ENCODE measurements around the gene IL27RA. TPM values are rescaled to one million over a fixed set of nuclear protein-coding genes. Genes with fewer than 3 reads are reported as not detected.

Gene IL27RA
- total RNA-seq, 4 donors from 2014 or later, result 0.85 to 7.4 (median 2.0) TPM

GRCh38 chr19:13990085-13990484 is 41.5 kb upstream of the IL27RA start:
- H3K4me1 ChIP-seq, result peaks cover 0 to 32% (median 21%) of the 10 kb centered on the region in 4 donors
- H3K27me3 ChIP-seq, result no peaks in the 10 kb centered on the region
- DNase-seq, result no peak
- H3K9me3 ChIP-seq, result no peaks in the 10 kb centered on the region
- TF ChIP-seq POLR2A (IDR thresholded peaks at IDR 0.05), result no peak
- TF ChIP-seq CTCF (IDR thresholded peaks at IDR 0.05), result no peak
- no peak overlapping the region for H3K27ac ChIP-seq
- H3K4me3 ChIP-seq, result no peak overlapping the region
- peaks cover 0 to 33% (median 0%) of the 10 kb centered on the region in 3 donors for H3K36me3 ChIP-seq

DNA sequence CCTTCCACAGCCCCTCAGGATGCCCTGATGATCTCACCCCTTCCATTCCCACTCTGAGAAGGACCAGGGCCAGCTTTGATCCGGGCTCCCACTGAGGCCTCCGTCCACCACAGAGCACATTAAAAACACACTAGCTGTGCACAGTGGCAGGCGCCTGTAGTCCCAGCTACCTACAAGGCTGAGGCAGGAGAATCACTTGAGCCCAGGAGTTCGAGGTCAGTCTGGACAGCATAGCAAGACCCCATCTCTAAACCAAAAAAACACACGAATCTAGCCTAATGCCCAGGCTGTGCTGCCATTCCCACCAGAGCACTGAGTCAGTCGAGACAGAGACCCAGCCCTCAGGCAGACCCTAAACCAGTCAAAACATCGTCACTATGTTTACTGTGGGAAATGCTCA is 39.5 kb upstream of the IL27RA start:
- Histone ChIP-seq H3K27ac (no peak overlapping the region), H3K9me3 (no peaks in the 10 kb centered on the region), H3K4me1 (peaks cover 0 to 14% (median 9%) of the 10 kb centered on the region in 4 donors), H3K36me3 (peaks cover 0 to 35% (median 0%) of the 10 kb centered on the region in 3 donors), H3K4me3 (no peak overlapping the region), H3K27me3 (no peaks in the 10 kb centered on the region)
- DNase-seq, result no peak
- TF ChIP-seq POLR2A (IDR thresholded peaks at IDR 0.05) (no peak), CTCF (IDR thresholded peaks at IDR 0.05) (no peak)

DNA sequence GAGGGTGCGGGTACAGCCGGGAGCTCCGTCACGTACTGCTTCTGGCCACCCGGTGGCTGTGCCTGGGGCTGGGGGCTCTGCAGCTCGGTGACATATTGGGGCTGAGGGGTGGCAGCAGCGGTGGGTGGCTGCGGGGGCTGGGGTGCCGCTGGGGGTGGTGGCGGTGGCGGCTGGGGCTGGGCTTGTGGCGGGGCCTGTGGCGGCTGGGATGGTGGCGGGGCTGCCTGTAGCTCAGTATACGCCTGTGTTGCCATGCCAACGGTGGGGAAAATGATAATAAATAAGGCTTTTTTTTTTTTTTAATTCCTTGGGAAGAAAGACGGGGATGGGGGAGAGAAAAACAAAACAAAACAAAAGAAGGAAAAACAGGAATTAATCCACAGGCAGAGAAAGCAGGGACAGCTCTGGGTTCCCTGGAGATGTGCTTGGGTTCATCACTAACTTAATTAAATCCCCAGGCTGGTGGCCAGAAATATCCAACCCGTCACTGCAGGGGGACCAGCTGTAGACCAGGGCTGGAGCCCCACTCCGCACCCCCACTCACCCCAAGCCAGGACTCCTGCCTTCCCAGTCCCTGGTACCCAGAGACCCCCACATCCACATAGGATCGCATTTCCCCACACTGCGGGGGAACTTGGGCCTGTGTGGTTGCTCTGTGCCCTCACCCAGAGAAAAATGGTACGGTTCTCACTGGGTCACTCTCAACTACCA is 37.8 kb upstream of the IL27RA start:
- Histone ChIP-seq H3K27ac (no peak overlapping the region), H3K4me3 (no peak overlapping the region), H3K4me1 (no peaks in the 10 kb centered on the region), H3K36me3 (peaks cover 0 to 42% (median 0%) of the 10 kb centered on the region in 3 donors), H3K27me3 (no peaks in the 10 kb centered on the region), H3K9me3 (no peaks in the 10 kb centered on the region)
- TF ChIP-seq CTCF (IDR thresholded peaks at IDR 0.05) (no peak), POLR2A (IDR thresholded peaks at IDR 0.05) (no peak)
- no peak for DNase-seq

- H3K27ac ChIP-seq, result no peak overlapping the region
- H3K9me3 ChIP-seq, result no peaks in the 10 kb centered on the region
- H3K36me3 ChIP-seq, result peaks cover 0 to 42% (median 0%) of the 10 kb centered on the region in 3 donors
- no peaks in the 10 kb centered on the region for H3K27me3 ChIP-seq
- no peaks in the 10 kb centered on the region for H3K4me1 ChIP-seq
- no peak for TF ChIP-seq CTCF (IDR thresholded peaks at IDR 0.05)
- no peak for TF ChIP-seq POLR2A (IDR thresholded peaks at IDR 0.05)
- H3K4me3 ChIP-seq, result no peak overlapping the region
- no peak for DNase-seq
Observed at GRCh38 chr19:13995017-13995728, 36.4 kb upstream of the IL27RA start.

GRCh38 chr19:13995878-13996765 is 35.4 kb upstream of the IL27RA start:
- Histone ChIP-seq H3K4me1 (peaks cover 0 to 7% (median 2%) of the 10 kb centered on the region in 4 donors), H3K4me3 (no peak overlapping the region), H3K9me3 (no peaks in the 10 kb centered on the region), H3K27me3 (no peaks in the 10 kb centered on the region), H3K27ac (no peak overlapping the region), H3K36me3 (peaks cover 0 to 36% (median 0%) of the 10 kb centered on the region in 3 donors)
- no peak for DNase-seq
- no peak for TF ChIP-seq CTCF (IDR thresholded peaks at IDR 0.05)
- TF ChIP-seq POLR2A (IDR thresholded peaks at IDR 0.05), result no peak

Data from Peyer's patch (tissue), 4 donors.